ENCODE results near the gene NXF1.

GRCh38 chr11:62810748-62811147, 5.5 kb upstream of the NXF1 start:
- TF ChIP-seq EGR1 (IDR thresholded peaks at IDR 0.05) (no peak), YY1 (IDR thresholded peaks at IDR 0.05; ENCODE audit: low read depth) (no peak), CEBPB (IDR thresholded peaks at IDR 0.05) (no peak), FOXM1 (IDR thresholded peaks at IDR 0.05; ENCODE audit: borderline replicate concordance, low read depth) (no peak), EP300 (IDR thresholded peaks at IDR 0.05; ENCODE audit: borderline replicate concordance) (no peak), MAX (IDR thresholded peaks at IDR 0.05) (no peak), REST (IDR thresholded peaks at IDR 0.05; ENCODE audit: low read depth) (no peak), RAD21 (IDR thresholded peaks at IDR 0.05; ENCODE audit: low read depth) (no peak)
